Sigmoid colon (tissue), 4 donors: ENCODE measurements around the gene NTM.

Experiments
- CTCF ChIP-seq, 4 experiments: fragments of 450-650 bp in 3 of 4; fragments of 200-600 bp in 1 of 4; IDR thresholded peaks; one replicate each; pipeline ENCODE4 v1.5.1; 2016 to 2019; ENCODE audit warnings: antibody characterized with exemption in 4 of 4, mild to moderate bottlenecking in 3 of 4, moderate library complexity in 2 of 4
- EP300 ChIP-seq, 4 donors: sonication (generic); formaldehyde crosslinking; IDR thresholded peaks; one replicate each; pipeline ENCODE4 v1.6.1; 2017; ENCODE audit warnings: antibody characterized with exemption in 4 of 4
- POLR2A ChIP-seq, 2 donors: fragments of 450-650 bp; IDR thresholded peaks; one replicate each; pipeline ENCODE4 v1.6.1; 2016; ENCODE audit warnings: antibody characterized with exemption in 2 of 2, mild to moderate bottlenecking in 2 of 2, moderate library complexity in 2 of 2
- POLR2AphosphoS5 ChIP-seq, 4 donors: sonication (generic); formaldehyde crosslinking; IDR thresholded peaks; one replicate each; pipeline ENCODE4 v1.6.1; 2017; ENCODE audit warnings: antibody characterized with exemption in 4 of 4

DNA sequence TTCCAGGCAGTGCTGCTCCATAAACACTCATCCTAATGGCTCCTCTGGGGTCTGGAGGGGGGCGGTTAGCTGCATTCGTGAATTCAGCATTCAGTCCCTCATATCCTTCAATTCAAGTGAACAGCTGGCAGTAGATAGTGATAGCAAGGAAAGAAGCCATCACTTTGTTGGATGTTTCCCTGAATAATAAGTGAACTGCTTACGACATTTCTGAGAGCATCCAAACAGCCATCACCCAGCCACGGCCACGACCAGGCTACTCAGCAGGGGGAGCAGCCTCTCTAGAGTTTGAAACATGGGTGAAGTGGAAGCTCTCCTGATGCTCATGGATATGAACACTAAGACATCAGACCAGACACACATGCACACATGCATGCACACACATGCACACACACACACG lies 163.6 kb downstream of the NTM start:
- no peak for TF ChIP-seq POLR2A (IDR thresholded peaks at IDR 0.05)
- no peak for TF ChIP-seq CTCF (IDR thresholded peaks at IDR 0.05)
- no peak for TF ChIP-seq EP300 (IDR thresholded peaks at IDR 0.05)
- no peak for TF ChIP-seq POLR2AphosphoS5 (IDR thresholded peaks at IDR 0.05)
